Fibroblast of lung (primary cell): ENCODE data around the gene TCOF1. TPM values are rescaled to one million over a fixed set of nuclear protein-coding genes. Genes with fewer than 3 reads are reported as not detected.

ENCODE experiments used
- DNase-seq, 2 donors: peaks; one replicate each; pipeline versions ENCODE4 v3.0.0 to v3.0.0-alpha.2; 2010; ENCODE audit warnings: low read depth in 2 of 2
- H2AFZ ChIP-seq: 2 replicates; pipeline ENCODE4 v1.5.1; 2012; ENCODE audit warnings: low read length, control low read depth, inconsistent platforms
- H3K27ac ChIP-seq: 2 replicates; pipeline ENCODE4 v1.5.1; 2011; ENCODE audit warnings: low read length, control low read depth; ENCODE audit not compliant: insufficient read depth
- H3K27me3 ChIP-seq: 2 replicates; pipeline ENCODE4 v1.5.1; 2011; ENCODE audit warnings: mild to moderate bottlenecking, low read length; ENCODE audit not compliant: control insufficient read depth, insufficient read depth
- H3K36me3 ChIP-seq: 2 replicates; pipeline ENCODE4 v1.5.1; 2011; ENCODE audit warnings: low read length; ENCODE audit not compliant: control insufficient read depth, insufficient read depth
- H3K4me1 ChIP-seq: 2 replicates; pipeline ENCODE4 v1.5.1; 2011; ENCODE audit warnings: low read length; ENCODE audit not compliant: control insufficient read depth, insufficient read depth; ENCODE audit errors: extremely low read depth
- H3K4me2 ChIP-seq: 2 replicates; pipeline ENCODE4 v1.5.1; 2011; ENCODE audit warnings: low read length, control low read depth; ENCODE audit not compliant: insufficient read depth; ENCODE audit errors: extremely low read depth
- H3K4me3 ChIP-seq, 4 experiments: fragments of 200-600 bp in 1 of 4; sonication (generic) in 1 of 4; replicated peaks in 1 of 4; 2 replicates each; pipeline ENCODE4 v1.5.1; 2011 to 2016; ENCODE audit warnings: low read length in 4 of 4, low read depth in 3 of 4, mild to moderate bottlenecking in 3 of 4, control low read depth in 2 of 4, inconsistent platforms in 1 of 4, mixed read lengths in 1 of 4; ENCODE audit not compliant: insufficient read depth in 1 of 4; ENCODE audit errors: control extremely low read depth in 1 of 4
- H3K79me2 ChIP-seq: 2 replicates; pipeline ENCODE4 v1.5.1; 2012; ENCODE audit warnings: mild to moderate bottlenecking, low read length, inconsistent platforms; ENCODE audit not compliant: control insufficient read depth, insufficient read depth
- H3K9ac ChIP-seq: 2 replicates; pipeline ENCODE4 v1.5.1; 2011; ENCODE audit warnings: mild to moderate bottlenecking, low read length, control low read depth; ENCODE audit not compliant: insufficient read depth
- H3K9me3 ChIP-seq: 2 replicates; pipeline ENCODE4 v1.5.1; 2012; ENCODE audit warnings: low read depth, low read length; ENCODE audit not compliant: control insufficient read depth, insufficient read depth
- H4K20me1 ChIP-seq: 2 replicates; pipeline ENCODE4 v1.5.1; 2011; ENCODE audit warnings: low read length; ENCODE audit not compliant: control insufficient read depth, insufficient read depth; ENCODE audit errors: extremely low read depth
- CTCF ChIP-seq, 2 donors: IDR thresholded peaks in 1 of 2; conservative IDR thresholded peaks in 1 of 2; 1 replicate in 1 of 2; 2 replicates in 1 of 2; pipeline ENCODE4 v1.5.1; 2011 to 2012; ENCODE audit warnings: low read length in 2 of 2, control low read depth in 1 of 2, inconsistent platforms in 1 of 2, low read depth in 1 of 2, mild to moderate bottlenecking in 1 of 2
- EZH2 ChIP-seq: IDR thresholded peaks from 2 replicates; pipeline ENCODE4 v1.5.1; 2012; ENCODE audit warnings: low read length, control low read depth, mild to moderate bottlenecking; ENCODE audit errors: missing control alignments
- polyA plus RNA-seq, 2 donors: library from polyadenylated mRNA; depleted of rRNA in 1 of 2; stranded (reverse) in 1 of 2; unstranded in 1 of 2; fragments of >200 nt; gene quantifications; 2 replicates each; pipeline ENCODE4 v1.2.1, GENCODE V29; 2011 to 2012; ENCODE audit warnings: missing spikeins in 1 of 2
- total RNA-seq: library from RNA; depleted of rRNA; stranded (reverse); fragments of >200 nt; gene quantifications from 2 replicates; pipeline ENCODE4 v1.2.1, GENCODE V29; 2014

Gene TCOF1
- total and polyA plus RNA-seq, 2 donors (not counting 1 experiment from before 2014, with no cell fraction given): 8.5 to 10.6 TPM

- DNase-seq: no peak
- no peaks in the 10 kb centered on the region for H3K9me3 ChIP-seq
- H3K4me2 ChIP-seq: no peak overlapping the region
- H2AFZ ChIP-seq: no peak overlapping the region
- no peaks in the 10 kb centered on the region for H3K4me1 ChIP-seq
- no peaks in the 10 kb centered on the region for H3K79me2 ChIP-seq
- H3K9ac ChIP-seq: no peak overlapping the region
- H4K20me1 ChIP-seq: no peaks in the 10 kb centered on the region
- H3K36me3 ChIP-seq: peaks cover 34% of the 10 kb centered on the region
- TF ChIP-seq CTCF (conservative IDR thresholded peaks at IDR 0.05 in 1 of 2, IDR thresholded peaks at IDR 0.05 in 1 of 2; ENCODE audit: low read depth in 1 of 2, low read length in 2 of 2): no peak
- TF ChIP-seq EZH2: no peak
- no peak overlapping the region for H3K27ac ChIP-seq
- no peaks in the 10 kb centered on the region for H3K27me3 ChIP-seq
- H3K4me3 ChIP-seq: no peak overlapping the region
Observed at GRCh38 chr5:150384701-150385100, 27.2 kb downstream of the TCOF1 start.

DNA sequence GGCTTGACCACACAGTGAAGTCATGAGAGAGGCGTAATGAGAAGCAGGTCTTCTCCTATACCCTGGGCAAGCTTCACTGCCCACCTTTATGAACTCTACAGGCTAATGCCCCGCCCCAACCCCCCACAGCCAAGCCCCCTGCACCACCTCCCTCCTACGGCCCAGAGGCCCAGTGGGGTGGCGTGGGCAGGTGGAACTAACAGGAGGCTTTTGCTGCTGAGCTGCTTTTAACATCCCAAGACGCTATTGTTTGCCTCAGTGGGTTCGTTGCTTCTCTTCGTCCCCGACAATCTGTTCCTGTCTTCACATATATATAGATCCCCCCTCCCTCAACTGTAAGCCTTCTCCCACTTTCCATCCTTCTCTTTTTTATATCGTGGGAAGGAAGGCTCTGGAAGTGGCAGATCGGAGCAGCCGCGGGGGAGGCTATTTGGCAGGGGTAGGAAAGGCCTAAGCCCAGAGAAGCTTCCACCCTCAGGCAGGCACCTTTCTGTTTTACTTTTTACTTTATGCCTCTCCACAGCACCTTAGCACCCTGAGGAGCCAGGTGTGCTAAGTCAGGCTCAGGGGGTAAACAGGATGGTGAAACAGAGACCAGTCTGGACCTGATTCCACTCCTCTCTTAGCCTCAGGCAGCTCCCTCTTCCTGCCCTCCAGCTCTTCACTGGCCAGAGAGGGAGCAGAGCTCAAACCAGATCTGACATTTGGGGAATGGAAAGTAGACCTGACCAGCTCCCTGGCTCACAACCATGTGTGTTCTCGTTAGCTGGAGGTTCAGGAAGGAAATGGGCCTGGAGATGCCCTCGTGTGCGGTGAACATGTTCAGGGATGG lies 28.7 kb downstream of the TCOF1 start:
- Histone ChIP-seq H3K4me3 (no peak overlapping the region), H3K36me3 (peaks cover 29% of the 10 kb centered on the region), H4K20me1 (no peaks in the 10 kb centered on the region), H3K9ac (no peak overlapping the region), H3K27me3 (no peaks in the 10 kb centered on the region), H3K4me2 (no peak overlapping the region), H3K27ac (no peak overlapping the region), H2AFZ (no peak overlapping the region), H3K79me2 (no peaks in the 10 kb centered on the region), H3K4me1 (no peaks in the 10 kb centered on the region), H3K9me3 (no peaks in the 10 kb centered on the region)
- DNase-seq: no peak
- no peak for TF ChIP-seq CTCF (conservative IDR thresholded peaks at IDR 0.05 in 1 of 2, IDR thresholded peaks at IDR 0.05 in 1 of 2; ENCODE audit: low read depth in 1 of 2, low read length in 2 of 2)
- TF ChIP-seq EZH2: no peak

DNA sequence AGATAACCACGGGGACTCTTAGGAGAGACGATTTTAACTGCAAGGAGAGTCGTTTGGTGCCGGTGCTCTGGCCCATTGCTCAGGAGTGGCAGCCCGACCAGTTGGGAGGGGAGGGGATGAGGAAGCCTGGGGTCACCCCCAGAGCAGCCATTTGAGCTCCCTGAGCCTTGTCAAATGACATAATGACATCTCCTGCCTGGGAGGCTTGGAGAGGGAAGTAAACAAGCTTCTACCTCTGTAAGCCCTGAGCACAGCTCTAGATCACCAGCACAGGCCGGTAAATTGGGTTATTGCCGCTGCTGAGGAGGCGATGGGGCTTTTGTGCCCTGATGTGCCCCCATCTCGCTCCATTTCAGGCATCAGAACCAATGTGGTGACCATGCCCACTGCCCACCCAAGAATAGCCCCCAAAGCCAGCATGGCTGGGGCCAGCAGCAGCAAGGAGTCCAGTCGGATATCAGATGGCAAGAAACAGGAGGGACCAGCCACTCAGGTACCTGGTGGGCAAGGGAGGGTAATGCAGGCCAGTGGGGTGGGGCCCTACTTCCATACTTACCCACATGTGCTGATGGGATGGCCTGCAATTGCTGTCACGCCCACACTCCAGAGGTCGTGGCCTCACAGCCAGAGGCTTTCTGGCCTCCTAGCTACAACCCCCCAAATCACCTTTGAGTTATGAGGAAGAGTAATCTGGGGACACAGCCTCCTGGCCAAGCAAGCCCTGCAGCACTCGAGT lies 32.2 kb downstream of the TCOF1 start:
- Histone ChIP-seq H3K9me3 (no peaks in the 10 kb centered on the region), H3K27ac (no peak overlapping the region), H2AFZ (no peak overlapping the region), H3K4me3 (no peak overlapping the region), H3K27me3 (no peaks in the 10 kb centered on the region), H3K4me2 (no peak overlapping the region), H3K36me3 (peaks cover 29% of the 10 kb centered on the region), H3K9ac (no peak overlapping the region), H4K20me1 (no peaks in the 10 kb centered on the region), H3K4me1 (no peaks in the 10 kb centered on the region), H3K79me2 (no peaks in the 10 kb centered on the region)
- DNase-seq: no peak
- TF ChIP-seq CTCF (conservative IDR thresholded peaks at IDR 0.05 in 1 of 2, IDR thresholded peaks at IDR 0.05 in 1 of 2; ENCODE audit: low read depth in 1 of 2, low read length in 2 of 2) (no peak), EZH2 (no peak)
